Stomach (tissue), 4 donors: ENCODE measurements around the gene MLLT10.

Experiments
- CTCF ChIP-seq, 7 experiments: fragments of 450-650 bp in 4 of 7; fragments of 200-600 bp in 3 of 7; sonication (generic) in 3 of 7; IDR thresholded peaks; one replicate each; pipeline ENCODE4 v1.5.1; 2016 to 2019; ENCODE audit warnings: antibody characterized with exemption in 7 of 7, control low read depth in 2 of 7, mild to moderate bottlenecking in 1 of 7
- EP300 ChIP-seq: sonication (generic); formaldehyde crosslinking; IDR thresholded peaks from one replicate; pipeline ENCODE4 v1.6.1; 2017; ENCODE audit warnings: antibody characterized with exemption

- TF ChIP-seq EP300 (no peak), CTCF (IDR thresholded peaks at IDR 0.05) (no peak)
Measured at GRCh38 chr10:21744223-21744622, 210.2 kb downstream of the MLLT10 start.
